HG02623 (cell line): ENCODE data around the gene LBH.

ENCODE experiments used
- ATAC-seq: cut with Tn5 transposase; IDR thresholded peaks from one replicate; pipeline ENCODE4 v1.9.1; 2021; ENCODE audit warnings: moderate library complexity; ENCODE audit not compliant: unreplicated experiment

LBH gene

GRCh38 chr2:30300456-30301221, 69.3 kb downstream of the LBH start:
- no peak for ATAC-seq

- no peak for ATAC-seq
Measured at GRCh38 chr2:30301551-30301950, 70.2 kb downstream of the LBH start.

GRCh38 chr2:30302566-30302965, 71.2 kb downstream of the LBH start:
- no peak for ATAC-seq

GRCh38 chr2:30303095-30303494, 71.8 kb downstream of the LBH start:
- ATAC-seq, result no peak

GRCh38 chr2:30305235-30305634, 73.9 kb downstream of the LBH start:
- ATAC-seq, result no peak

GRCh38 chr2:30306522-30306921, 75.2 kb downstream of the LBH start:
- no peak for ATAC-seq

- ATAC-seq, result no peak
Measured at GRCh38 chr2:30308280-30308679, 76.9 kb downstream of the LBH start.
